Measurements from ENCODE around the gene IL6. TPM values are rescaled to one million over a fixed set of nuclear protein-coding genes. Genes with fewer than 3 reads are reported as not detected.

IL6 gene
- total and polyA plus RNA-seq, 2 donors (not counting 1 experiment from before 2014, with no cell fraction given): 2.6 to 222 TPM

DNA sequence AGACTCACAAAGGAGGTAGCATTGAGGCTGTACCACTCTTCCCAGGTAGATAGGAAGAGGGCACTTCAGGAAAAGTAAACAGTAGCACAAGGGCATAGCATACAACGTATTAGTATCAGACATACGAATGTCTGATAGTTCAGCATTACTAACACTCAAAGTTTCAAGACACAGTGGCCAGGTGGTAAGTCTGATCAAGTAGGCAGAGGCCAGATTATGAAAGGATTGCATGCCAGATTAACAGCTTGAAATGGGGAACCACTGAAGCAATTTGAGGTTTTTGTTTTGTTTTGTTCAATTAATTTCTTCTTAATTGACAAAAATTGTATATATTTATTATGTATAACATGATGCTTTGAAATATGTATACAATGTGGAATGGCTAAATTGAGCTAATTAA lies 45.7 kb upstream of the IL6 start:
- Histone ChIP-seq H2AFZ (ENCODE audit: insufficient read depth, low read depth, low read length, poor library complexity, severe bottlenecking) (peak overlapping the region; percentile 50), H3K27ac (ENCODE audit: low read length in 2 of 2) (peak overlapping the region; percentile 46 to 66), H3K9me3 (ENCODE audit: control extremely low read depth in 1 of 3, control insufficient read depth in 2 of 3, insufficient read depth in 1 of 3, low read length in 2 of 3) (no peaks in the 10 kb centered on the region), H3K9ac (ENCODE audit: low read length) (peak overlapping the region; percentile 25), H3K79me2 (ENCODE audit: control insufficient read depth, insufficient read depth, low read length) (peaks cover 12% of the 10 kb centered on the region), H3K4me1 (ENCODE audit: control insufficient read depth in 2 of 2, insufficient read depth in 2 of 2, low read length in 2 of 2) (peaks cover 87 to 90% of the 10 kb centered on the region in 2 donors), H3K4me3 (ENCODE audit: control extremely low read depth in 1 of 5, extremely low read depth in 1 of 5, insufficient read depth in 1 of 5, low read depth in 2 of 5, low read length in 4 of 5) (no peak overlapping the region), H3K4me2 (replicated peaks; ENCODE audit: low read depth, low read length, poor library complexity, severe bottlenecking) (peak overlapping the region; percentile 54), H3K36me3 (replicated peaks in 1 of 2; ENCODE audit: control extremely low read depth in 1 of 2, control insufficient read depth in 1 of 2, extremely low read depth in 1 of 2, insufficient read depth in 2 of 2, low read length in 1 of 2) (no peaks in the 10 kb centered on the region), H3K27me3 (replicated peaks in 1 of 4; ENCODE audit: control extremely low read depth in 1 of 4, control insufficient read depth in 3 of 4, insufficient read depth in 4 of 4, low read length in 3 of 4) (no peaks in the 10 kb centered on the region), H4K20me1 (ENCODE audit: control insufficient read depth, insufficient read depth, low read length, poor library complexity, severe bottlenecking) (no peaks in the 10 kb centered on the region)
- Mint-ChIP-seq H3K27ac (peak overlapping the region; percentile 72), H3K4me1 (peaks cover 86% of the 10 kb centered on the region), H3K27me3 (no peaks in the 10 kb centered on the region), H3K9me3 (ENCODE audit: insufficient read depth) (no peaks in the 10 kb centered on the region), H3K4me3 (peak overlapping the region; percentile 15)
- ChIA-PET CTCF (interaction anchor here (0.5 to 1.3 kb wide), 5 partner anchors 9 to 117 kb away, joined by 3 to 4 read pairs (median 3); partner anchors contain the start of gene IL6), POLR2A (no interaction called here)
- no CpG with 5 or more reads among the region's 2 CpGs for WGBS (ENCODE audit: insufficient coverage)
- ATAC-seq (ENCODE audit: low read depth) (peak; percentile 29), DNase-seq (peak; percentile 24)
- TF ChIP-seq CTCF (IDR thresholded peaks at IDR 0.05) (no peak), EZH2 (IDR thresholded peaks at IDR 0.05; ENCODE audit: borderline replicate concordance, insufficient read depth, low read depth, low read length, poor library complexity, severe bottlenecking) (no peak)
- intact Hi-C loops (cut with micrococcal nuclease): loop anchor here (1.0 kb wide), 1 partner anchor 13 kb away; no protein-coding TSS in a partner anchor

DNA sequence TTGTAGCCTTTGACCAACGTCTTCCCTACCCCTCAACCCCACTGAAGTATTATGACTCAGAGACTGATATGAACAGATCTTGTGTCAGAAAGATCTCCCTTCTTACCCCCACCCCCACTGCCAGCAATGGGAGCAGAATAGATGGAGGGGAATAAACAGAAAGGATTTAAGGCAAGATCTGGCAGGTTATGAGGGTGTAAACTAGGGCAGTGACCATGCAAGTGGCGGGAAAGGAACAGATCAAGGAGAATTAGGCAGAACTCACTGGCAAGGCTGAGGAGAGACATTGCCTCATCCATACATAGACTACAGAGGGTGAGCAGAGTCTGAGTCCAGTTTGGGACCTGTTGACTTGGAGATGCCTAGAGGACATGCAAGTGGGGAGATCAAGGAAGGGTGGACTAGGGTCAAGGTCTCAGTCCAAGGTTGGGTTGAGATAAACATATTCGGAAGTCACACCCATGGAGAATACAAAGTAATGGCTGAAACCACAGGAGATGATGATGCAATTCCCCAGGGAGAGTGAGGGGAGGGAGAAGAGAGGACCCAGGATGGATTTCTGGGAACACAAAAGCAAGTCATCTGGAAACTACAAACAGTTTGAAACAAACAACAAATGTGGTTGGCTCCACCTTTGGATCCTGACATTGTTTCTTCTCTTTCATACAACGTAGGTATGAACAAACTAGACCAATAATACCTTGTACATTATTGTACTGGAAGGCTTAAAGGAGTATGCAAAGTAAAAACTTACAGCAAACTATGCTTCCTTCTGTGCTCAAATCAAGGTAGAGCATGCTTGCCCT lies 44.9 kb upstream of the IL6 start:
- H3K9ac ChIP-seq (ENCODE audit: low read length): no peak overlapping the region
- H4K20me1 ChIP-seq (ENCODE audit: control insufficient read depth, insufficient read depth, low read length, poor library complexity, severe bottlenecking): no peaks in the 10 kb centered on the region
- H2AFZ ChIP-seq (ENCODE audit: insufficient read depth, low read depth, low read length, poor library complexity, severe bottlenecking): no peak overlapping the region
- H3K27ac ChIP-seq (ENCODE audit: low read length in 2 of 2): peak overlapping the region; percentile 1 to 37
- ATAC-seq (ENCODE audit: low read depth): no peak
- peaks cover 86% of the 10 kb centered on the region for H3K4me1 Mint-ChIP-seq
- H3K4me2 ChIP-seq (replicated peaks; ENCODE audit: low read depth, low read length, poor library complexity, severe bottlenecking): peak overlapping the region; percentile 4
- no peak overlapping the region for H3K4me3 ChIP-seq (ENCODE audit: control extremely low read depth in 1 of 5, extremely low read depth in 1 of 5, insufficient read depth in 1 of 5, low read depth in 2 of 5, low read length in 4 of 5)
- no peaks in the 10 kb centered on the region for H3K27me3 Mint-ChIP-seq
- H3K36me3 ChIP-seq (replicated peaks in 1 of 2; ENCODE audit: control extremely low read depth in 1 of 2, control insufficient read depth in 1 of 2, extremely low read depth in 1 of 2, insufficient read depth in 2 of 2, low read length in 1 of 2): no peaks in the 10 kb centered on the region
- ChIA-PET POLR2A (no interaction called here), CTCF (interaction anchor here (0.9 to 1.4 kb wide), 7 partner anchors 9 to 46 kb away, joined by 3 to 7 read pairs (median 3); partner anchors contain the start of gene IL6)
- no peaks in the 10 kb centered on the region for H3K9me3 ChIP-seq (ENCODE audit: control extremely low read depth in 1 of 3, control insufficient read depth in 2 of 3, insufficient read depth in 1 of 3, low read length in 2 of 3)
- no peak for DNase-seq
- H3K4me3 Mint-ChIP-seq: peak overlapping the region; percentile 17
- H3K27ac Mint-ChIP-seq: peak overlapping the region; percentile 54
- TF ChIP-seq CTCF (IDR thresholded peaks at IDR 0.05): no peak
- no peak for TF ChIP-seq EZH2 (IDR thresholded peaks at IDR 0.05; ENCODE audit: borderline replicate concordance, insufficient read depth, low read depth, low read length, poor library complexity, severe bottlenecking)
- 100% methylated on average over 2 of the region's 4 CpGs for WGBS (ENCODE audit: insufficient coverage)
- peaks cover 16% of the 10 kb centered on the region for H3K79me2 ChIP-seq (ENCODE audit: control insufficient read depth, insufficient read depth, low read length)
- intact Hi-C loops (cut with micrococcal nuclease): loop anchor here (1.0 kb wide), 1 partner anchor 12 kb away; no protein-coding TSS in a partner anchor
- H3K27me3 ChIP-seq (replicated peaks in 1 of 4; ENCODE audit: control extremely low read depth in 1 of 4, control insufficient read depth in 3 of 4, insufficient read depth in 4 of 4, low read length in 3 of 4): no peaks in the 10 kb centered on the region
- peaks cover 86 to 90% of the 10 kb centered on the region in 2 donors for H3K4me1 ChIP-seq (ENCODE audit: control insufficient read depth in 2 of 2, insufficient read depth in 2 of 2, low read length in 2 of 2)
- no peaks in the 10 kb centered on the region for H3K9me3 Mint-ChIP-seq (ENCODE audit: insufficient read depth)

Data from B cell (primary cell).